OCI-LY7 (cell line): Measurements from ENCODE around the gene DDX42.

Source experiments
- CTCF ChIP-seq: fragments of 200-600 bp; sonication (generic); conservative IDR thresholded peaks from 2 replicates; pipeline ENCODE4 v1.5.1; 2014; ENCODE audit warnings: mild to moderate bottlenecking, antibody characterized with exemption, low read length, moderate library complexity, mixed read lengths
- EZH2phosphoT487 ChIP-seq: fragments of 200-600 bp; sonication (generic); IDR thresholded peaks from 2 replicates; pipeline ENCODE4 v1.6.1; 2018; ENCODE audit warnings: low read depth, borderline replicate concordance, mild to moderate bottlenecking, mixed run types, antibody characterized with exemption, low read length, moderate library complexity, mixed read lengths

- TF ChIP-seq CTCF (no peak), EZH2phosphoT487 (no peak)
Observed at GRCh38 chr17:63780928-63781327, 7.0 kb downstream of the DDX42 start.
